SU-DHL-6 (cell line): Measurements from ENCODE around the gene APCDD1.

ENCODE experiments used
- EZH2phosphoT487 ChIP-seq: fragments of 200-600 bp; sonication (generic), shearing (Covaris generic); conservative IDR thresholded peaks from 2 replicates; pipeline ENCODE4 v1.6.1; 2018; ENCODE audit warnings: mild to moderate bottlenecking, antibody characterized with exemption, low read length, moderate library complexity, mixed read lengths
- TF ChIP-seq, protein P1 (sequence below): fragments of 200-600 bp; sonication (generic); IDR thresholded peaks from one replicate; pipeline ENCODE4 v1.5.1; 2017; ENCODE audit warnings: antibody characterized with exemption, mild to moderate bottlenecking, low read length, moderate library complexity; ENCODE audit not compliant: insufficient read depth, poor library complexity, severe bottlenecking

GRCh38 chr18:10463741-10464140, 9.3 kb downstream of the APCDD1 start:
- TF ChIP-seq, protein P1, sequence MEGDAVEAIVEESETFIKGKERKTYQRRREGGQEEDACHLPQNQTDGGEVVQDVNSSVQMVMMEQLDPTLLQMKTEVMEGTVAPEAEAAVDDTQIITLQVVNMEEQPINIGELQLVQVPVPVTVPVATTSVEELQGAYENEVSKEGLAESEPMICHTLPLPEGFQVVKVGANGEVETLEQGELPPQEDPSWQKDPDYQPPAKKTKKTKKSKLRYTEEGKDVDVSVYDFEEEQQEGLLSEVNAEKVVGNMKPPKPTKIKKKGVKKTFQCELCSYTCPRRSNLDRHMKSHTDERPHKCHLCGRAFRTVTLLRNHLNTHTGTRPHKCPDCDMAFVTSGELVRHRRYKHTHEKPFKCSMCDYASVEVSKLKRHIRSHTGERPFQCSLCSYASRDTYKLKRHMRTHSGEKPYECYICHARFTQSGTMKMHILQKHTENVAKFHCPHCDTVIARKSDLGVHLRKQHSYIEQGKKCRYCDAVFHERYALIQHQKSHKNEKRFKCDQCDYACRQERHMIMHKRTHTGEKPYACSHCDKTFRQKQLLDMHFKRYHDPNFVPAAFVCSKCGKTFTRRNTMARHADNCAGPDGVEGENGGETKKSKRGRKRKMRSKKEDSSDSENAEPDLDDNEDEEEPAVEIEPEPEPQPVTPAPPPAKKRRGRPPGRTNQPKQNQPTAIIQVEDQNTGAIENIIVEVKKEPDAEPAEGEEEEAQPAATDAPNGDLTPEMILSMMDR, result no peak
- TF ChIP-seq EZH2phosphoT487, result no peak
